Central memory CD8-positive, alpha-beta T cell (primary cell): ENCODE measurements around the gene MXRA7.

Source experiments
- ATAC-seq: fragments of 150-1000 bp; cut with Tn5 transposase; replicated peaks from 2 replicates; pipeline ENCODE4 v1.10.0; 2022; ENCODE audit warnings: mild to moderate bottlenecking, moderate FRiP score, moderate number of reproducible peaks; ENCODE audit not compliant: poor library complexity, severe bottlenecking; ENCODE audit errors: extremely low read depth
- DNase-seq, 2 donors: peaks; one replicate each; pipeline ENCODE4 v3.0.0; 2021; ENCODE audit warnings: low spot score in 2 of 2
- H3K27ac Mint-ChIP-seq: one replicate; pipeline ENCODE4 v1.8.0; 2022; ENCODE audit warnings: low read depth, mild to moderate bottlenecking, moderate library complexity, mixed read lengths
- H3K27me3 Mint-ChIP-seq: one replicate; pipeline ENCODE4 v1.8.0; 2022; ENCODE audit warnings: mixed read lengths
- H3K36me3 Mint-ChIP-seq: one replicate; pipeline ENCODE4 v1.8.0; 2022; ENCODE audit warnings: mild to moderate bottlenecking, moderate library complexity, mixed read lengths; ENCODE audit not compliant: insufficient read depth
- H3K4me1 Mint-ChIP-seq: one replicate; pipeline ENCODE4 v1.8.0; 2022; ENCODE audit warnings: mixed read lengths
- H3K4me3 Mint-ChIP-seq: one replicate; pipeline ENCODE4 v1.8.0; 2022; ENCODE audit warnings: mild to moderate bottlenecking, moderate library complexity, mixed read lengths
- H3K9me3 Mint-ChIP-seq: one replicate; pipeline ENCODE4 v1.8.0; 2022; ENCODE audit warnings: mixed read lengths

The MXRA7 gene

DNA sequence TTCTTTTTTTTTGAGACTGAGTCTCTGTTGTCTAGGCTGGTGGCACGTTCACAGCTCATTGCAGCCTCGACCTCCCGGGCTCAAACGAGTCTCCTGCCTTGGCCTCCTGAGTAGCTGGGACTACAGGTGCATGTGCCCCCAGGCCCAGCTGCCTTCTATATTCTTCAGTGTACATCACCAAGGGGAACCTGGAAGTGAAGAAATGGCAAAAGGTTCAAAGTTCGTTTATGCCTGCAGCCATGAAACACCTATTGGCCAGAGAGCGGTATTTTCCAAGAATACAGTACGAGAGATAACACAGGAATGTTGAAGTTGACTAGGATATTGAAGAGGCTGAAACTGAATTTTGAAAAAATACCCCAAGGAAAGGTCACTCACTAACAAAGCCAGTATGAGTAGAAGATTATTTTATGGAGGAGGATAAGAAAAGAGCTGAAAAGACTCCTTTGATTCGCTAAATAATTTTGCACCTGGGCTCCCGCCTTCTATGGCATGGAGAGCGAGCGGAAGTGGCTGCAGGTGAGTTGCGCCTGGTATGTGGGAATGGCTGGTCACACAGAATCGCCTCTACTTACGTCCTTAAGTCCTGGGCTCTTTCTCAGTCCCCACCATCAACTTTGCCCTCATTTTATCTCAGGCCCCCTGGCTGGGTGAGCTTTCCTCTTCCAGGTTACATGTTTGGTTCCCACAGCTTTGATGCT is 77.0 kb downstream of the MXRA7 start:
- no peak for ATAC-seq
- Mint-ChIP-seq H3K27me3 (peaks cover 28% of the 10 kb centered on the region), H3K4me3 (no peak overlapping the region), H3K36me3 (no peaks in the 10 kb centered on the region), H3K9me3 (no peaks in the 10 kb centered on the region), H3K27ac (no peak overlapping the region), H3K4me1 (no peaks in the 10 kb centered on the region)
- no peak for DNase-seq

DNA sequence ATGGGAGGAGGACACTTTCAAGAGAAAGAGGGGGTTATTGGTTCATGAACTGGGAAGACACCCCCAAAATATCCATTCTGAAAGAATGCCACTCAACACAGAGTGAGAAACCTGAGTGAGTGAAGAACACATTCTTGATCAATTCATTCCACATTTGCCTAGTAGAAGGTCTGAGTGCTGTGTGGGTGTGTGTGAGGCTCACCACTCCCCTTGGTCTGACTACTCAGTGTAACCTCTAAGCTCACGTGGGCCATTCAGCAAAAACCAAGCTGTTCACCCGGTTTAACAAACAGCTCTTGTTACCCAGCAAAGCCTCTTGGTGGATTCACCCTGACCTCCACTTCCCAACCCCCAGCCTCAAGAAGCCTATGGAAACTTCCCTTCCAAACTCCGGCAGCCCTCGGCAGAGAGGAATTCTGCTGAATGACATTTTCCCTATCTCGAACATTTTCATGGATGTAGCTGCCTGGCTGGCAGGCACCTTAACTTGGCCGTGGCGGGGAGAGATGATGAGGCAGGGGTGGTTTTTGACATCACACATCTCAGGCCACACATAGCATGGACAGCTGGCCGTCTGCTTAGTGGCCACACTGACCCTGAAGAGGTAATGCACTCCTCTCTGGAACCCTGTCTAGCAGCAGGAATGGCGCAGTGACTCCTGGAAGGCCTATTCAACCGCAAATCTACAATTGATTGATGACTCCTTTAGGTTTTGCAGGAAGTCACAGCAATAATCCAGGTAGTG is 78.8 kb downstream of the MXRA7 start:
- H3K36me3 Mint-ChIP-seq, result no peaks in the 10 kb centered on the region
- H3K9me3 Mint-ChIP-seq, result no peaks in the 10 kb centered on the region
- H3K27ac Mint-ChIP-seq, result no peak overlapping the region
- no peaks in the 10 kb centered on the region for H3K4me1 Mint-ChIP-seq
- DNase-seq (no peak), ATAC-seq (no peak)
- H3K4me3 Mint-ChIP-seq, result no peak overlapping the region
- H3K27me3 Mint-ChIP-seq, result peaks cover 37% of the 10 kb centered on the region

DNA sequence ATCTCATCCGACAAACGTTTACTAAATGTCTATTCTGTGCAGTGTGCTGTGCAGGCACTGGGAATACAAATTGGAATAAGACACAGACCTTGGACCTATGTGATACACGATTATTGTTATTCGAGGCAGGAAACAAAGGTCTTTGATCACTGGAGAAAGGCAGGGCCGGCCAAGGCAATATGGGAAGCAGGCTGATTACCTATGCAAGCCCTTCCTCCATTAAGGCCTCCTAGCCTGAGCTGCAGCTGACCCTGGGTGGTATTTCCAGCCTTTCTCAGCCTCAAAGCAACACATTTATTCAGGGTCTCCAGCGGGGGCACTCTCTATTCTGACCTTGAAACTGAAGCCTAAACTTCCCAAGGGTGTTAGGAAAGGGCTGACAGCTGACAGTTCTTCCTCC is 80.6 kb downstream of the MXRA7 start:
- Mint-ChIP-seq H3K27me3 (peaks cover 42% of the 10 kb centered on the region), H3K4me3 (no peak overlapping the region), H3K9me3 (no peaks in the 10 kb centered on the region), H3K4me1 (no peaks in the 10 kb centered on the region), H3K36me3 (no peaks in the 10 kb centered on the region), H3K27ac (no peak overlapping the region)
- ATAC-seq (no peak), DNase-seq (no peak)
